GM06990 (cell line): ENCODE data around the gene CLK3.

ENCODE experiments used
- DNase-seq: peaks from one replicate; pipeline ENCODE4 v3.0.0-alpha.2; 2011; ENCODE audit not compliant: insufficient read length; ENCODE audit errors: extremely low read depth
- H3K27me3 ChIP-seq: replicated peaks from 2 replicates; pipeline ENCODE4 v1.6.0; 2011; ENCODE audit warnings: low read length; ENCODE audit not compliant: control insufficient read depth, insufficient read depth
- H3K36me3 ChIP-seq: 2 replicates; pipeline ENCODE4 v1.5.1; 2011; ENCODE audit warnings: low read length; ENCODE audit not compliant: control insufficient read depth, insufficient read depth
- H3K4me3 ChIP-seq: replicated peaks from 2 replicates; pipeline ENCODE4 v1.5.1; 2011; ENCODE audit warnings: low read depth, mild to moderate bottlenecking, control low read depth, low read length
- CTCF ChIP-seq: IDR thresholded peaks from 2 replicates; pipeline ENCODE4 v1.5.1; 2011; ENCODE audit warnings: low read length, control low read depth, mild to moderate bottlenecking, inconsistent platforms; ENCODE audit not compliant: insufficient read depth, poor library complexity, severe bottlenecking

Gene CLK3

GRCh38 chr15:74616996-74617395, 1.4 kb downstream of the CLK3 start:
- no peaks in the 10 kb centered on the region for H3K27me3 ChIP-seq
- TF ChIP-seq CTCF, result no peak
- peaks cover 30% of the 10 kb centered on the region for H3K36me3 ChIP-seq
- no peak for DNase-seq
- peak overlapping the region; percentile 78 for H3K4me3 ChIP-seq

GRCh38 chr15:74618841-74619596, 3.4 kb downstream of the CLK3 start:
- Histone ChIP-seq H3K36me3 (peaks cover 50% of the 10 kb centered on the region), H3K27me3 (no peaks in the 10 kb centered on the region), H3K4me3 (no peak overlapping the region)
- TF ChIP-seq CTCF, result no peak
- DNase-seq, result no peak

- DNase-seq, result no peak
- H3K4me3 ChIP-seq, result no peak overlapping the region
- H3K36me3 ChIP-seq, result peaks cover 60% of the 10 kb centered on the region
- no peak for TF ChIP-seq CTCF
- H3K27me3 ChIP-seq, result no peaks in the 10 kb centered on the region
Observed at GRCh38 chr15:74619916-74620635, 4.4 kb downstream of the CLK3 start.

GRCh38 chr15:74620636-74621545, 5.3 kb downstream of the CLK3 start:
- peaks cover 68% of the 10 kb centered on the region for H3K36me3 ChIP-seq

GRCh38 chr15:74621546-74621920, 5.9 kb downstream of the CLK3 start:
- Histone ChIP-seq H3K4me3 (no peak overlapping the region), H3K27me3 (no peaks in the 10 kb centered on the region), H3K36me3 (peaks cover 73% of the 10 kb centered on the region)
- no peak for DNase-seq
- TF ChIP-seq CTCF, result no peak

More at GRCh38 chr15:74620636-74621545, 5.3 kb downstream of the CLK3 start:
- peak; percentile 49 for DNase-seq
- Histone ChIP-seq H3K4me3 (no peak overlapping the region), H3K27me3 (no peaks in the 10 kb centered on the region)
- peak; percentile 100 for TF ChIP-seq CTCF
